GM06990 (cell line): ENCODE results near the gene SLC2A4.

ENCODE experiments used
- DNase-seq: peaks from one replicate; pipeline ENCODE4 v3.0.0-alpha.2; 2011; ENCODE audit not compliant: insufficient read length; ENCODE audit errors: extremely low read depth
- H3K27me3 ChIP-seq: replicated peaks from 2 replicates; pipeline ENCODE4 v1.6.0; 2011; ENCODE audit warnings: low read length; ENCODE audit not compliant: control insufficient read depth, insufficient read depth
- H3K36me3 ChIP-seq: 2 replicates; pipeline ENCODE4 v1.5.1; 2011; ENCODE audit warnings: low read length; ENCODE audit not compliant: control insufficient read depth, insufficient read depth
- H3K4me3 ChIP-seq: replicated peaks from 2 replicates; pipeline ENCODE4 v1.5.1; 2011; ENCODE audit warnings: low read depth, mild to moderate bottlenecking, control low read depth, low read length
- CTCF ChIP-seq: IDR thresholded peaks from 2 replicates; pipeline ENCODE4 v1.5.1; 2011; ENCODE audit warnings: low read length, control low read depth, mild to moderate bottlenecking, inconsistent platforms; ENCODE audit not compliant: insufficient read depth, poor library complexity, severe bottlenecking

SLC2A4 gene

GRCh38 chr17:7313890-7314718 is 32.6 kb downstream of the SLC2A4 start:
- no peaks in the 10 kb centered on the region for H3K27me3 ChIP-seq
- no peak for DNase-seq
- no peak for TF ChIP-seq CTCF
- H3K4me3 ChIP-seq = peak overlapping the region; percentile 85
- peaks cover 55% of the 10 kb centered on the region for H3K36me3 ChIP-seq

- H3K4me3 ChIP-seq = peak within 1 kb of the TSS; percentile 85
- H3K36me3 ChIP-seq = peaks cover 51% of the 10 kb centered on the region
- no peak for TF ChIP-seq CTCF
- peak; percentile 91 for DNase-seq
- no peaks in the 10 kb centered on the region for H3K27me3 ChIP-seq
Observed at GRCh38 chr17:7314719-7315569, 33.4 kb downstream of the SLC2A4 start, which contains the start of gene GPS2. Gene GPS2 (minus strand): TSS chr17:7315360. CDS start chr17:7315052, 308 bp downstream.

- TF ChIP-seq CTCF = no peak
- peak overlapping the region; percentile 85 for H3K4me3 ChIP-seq
- no peaks in the 10 kb centered on the region for H3K27me3 ChIP-seq
- no peak for DNase-seq
- peaks cover 50% of the 10 kb centered on the region for H3K36me3 ChIP-seq
Observed at GRCh38 chr17:7315570-7316235, 34.2 kb downstream of the SLC2A4 start.

- peaks cover 53% of the 10 kb centered on the region for H3K36me3 ChIP-seq
- DNase-seq = no peak
- TF ChIP-seq CTCF = no peak
- H3K27me3 ChIP-seq = no peaks in the 10 kb centered on the region
- no peak overlapping the region for H3K4me3 ChIP-seq
Observed at GRCh38 chr17:7317161-7317803, 35.8 kb downstream of the SLC2A4 start.

- no peak for TF ChIP-seq CTCF
- DNase-seq = no peak
- H3K4me3 ChIP-seq = no peak overlapping the region
- peaks cover 52% of the 10 kb centered on the region for H3K36me3 ChIP-seq
- no peaks in the 10 kb centered on the region for H3K27me3 ChIP-seq
Observed at GRCh38 chr17:7318121-7318860, 36.8 kb downstream of the SLC2A4 start.
